GM03348 (cell line): Measurements from ENCODE around the gene FAM180A.
"Not testable (repeated sequence)": the region's sequence is repeated elsewhere in the genome, so short reads cannot be mapped to it uniquely, and the experiment has no call there.

Experiments used
- DNase-seq: peaks from one replicate; pipeline ENCODE4 v3.0.0; 2012; ENCODE audit warnings: low spot score

The FAM180A gene

DNA sequence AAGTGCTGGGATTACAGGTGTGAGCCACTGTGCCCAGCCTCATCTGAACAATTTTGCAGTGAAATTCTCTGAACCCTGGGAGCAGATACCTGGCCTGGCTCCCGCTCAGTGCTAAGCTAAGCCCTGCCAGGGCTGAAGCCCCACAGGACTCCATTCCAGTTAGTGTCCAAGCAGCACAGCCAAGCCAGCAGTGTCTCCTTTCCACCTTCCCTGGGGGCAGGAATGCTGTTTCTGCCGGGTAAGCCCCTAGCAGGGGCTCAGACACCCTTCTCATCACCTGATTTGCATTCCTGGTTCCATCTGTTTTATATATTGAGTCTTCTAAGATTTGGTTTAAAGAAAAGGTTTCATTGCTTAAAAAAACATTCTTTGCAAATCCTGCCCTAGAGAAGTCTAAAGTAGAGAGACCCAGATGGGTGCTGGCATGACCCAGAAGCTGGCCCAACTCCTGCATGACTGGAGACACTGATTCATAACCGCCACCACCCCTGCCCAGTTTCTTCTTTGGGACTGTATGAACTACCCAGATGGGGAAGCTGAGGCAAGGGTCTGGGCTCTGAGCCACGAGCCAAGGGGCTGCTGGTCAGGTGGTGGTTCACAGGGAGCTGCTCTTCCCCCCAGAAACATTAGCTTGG lies 34.7 kb downstream of the FAM180A start:
- DNase-seq: peak; percentile 40

DNA sequence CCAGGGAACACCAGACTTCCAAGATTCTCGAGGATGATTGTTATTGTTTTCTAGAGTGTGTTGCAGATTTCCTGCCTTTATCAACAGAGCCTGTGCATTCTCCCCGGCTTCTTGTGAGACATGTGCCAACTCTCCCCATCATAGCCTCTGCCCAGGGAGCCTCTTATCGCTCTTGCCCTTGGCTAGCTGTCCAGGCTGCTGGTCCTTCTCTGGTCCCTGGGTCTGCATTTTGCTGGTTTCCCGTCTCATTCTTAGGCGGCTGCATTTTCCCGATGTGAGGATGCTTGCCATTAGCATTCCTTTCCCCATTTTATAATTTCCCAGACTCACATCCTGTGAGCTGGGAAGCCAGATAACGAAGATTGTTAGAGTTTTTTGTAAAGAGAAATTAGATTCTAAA lies 35.8 kb downstream of the FAM180A start:
- no peak for DNase-seq

DNA sequence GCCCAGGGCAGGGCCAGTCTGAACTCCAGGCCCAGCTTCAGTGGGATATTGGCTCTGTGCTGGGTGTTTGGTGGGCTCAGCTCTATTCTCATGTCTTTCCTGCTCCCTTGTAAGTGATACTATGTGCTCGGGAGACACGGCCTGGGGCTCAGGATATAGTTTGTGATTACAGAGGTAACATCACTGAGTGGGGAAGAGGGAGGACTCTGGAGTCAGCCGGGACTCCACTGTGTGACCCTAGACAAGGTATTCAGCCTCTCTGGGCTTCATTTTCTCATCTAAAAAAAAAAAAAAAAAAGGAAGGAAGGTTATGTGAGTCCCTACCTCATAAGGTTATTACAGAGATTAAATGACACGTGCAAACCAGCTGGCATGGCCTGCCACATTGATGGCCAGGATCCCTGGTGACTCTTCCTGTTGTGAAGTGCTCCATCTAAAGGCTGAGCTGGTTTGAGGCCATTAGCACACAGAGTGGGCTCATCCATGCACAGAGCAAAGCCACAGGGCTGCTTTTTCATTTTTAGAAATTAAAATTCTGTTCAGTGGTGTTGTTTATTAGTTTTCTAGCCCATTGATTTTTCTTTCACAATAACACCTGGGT lies 36.3 kb downstream of the FAM180A start:
- DNase-seq: no peak

DNA sequence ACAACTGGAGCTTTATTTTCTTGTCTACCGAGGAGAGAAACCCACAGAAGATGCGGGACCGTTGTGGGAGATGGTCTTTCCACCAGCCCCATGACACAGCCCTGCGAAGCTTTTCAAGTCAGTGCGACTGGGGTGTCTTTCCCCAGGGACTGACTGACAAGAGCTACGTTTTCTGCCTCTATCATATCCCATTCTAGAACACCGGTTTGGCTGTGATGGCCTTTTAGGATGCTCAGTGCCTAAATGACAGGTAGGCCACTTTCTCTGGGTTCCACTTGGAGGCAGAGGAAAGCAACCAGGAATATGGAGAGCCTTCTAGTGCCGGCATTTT lies 37.5 kb downstream of the FAM180A start:
- no peak for DNase-seq

DNA sequence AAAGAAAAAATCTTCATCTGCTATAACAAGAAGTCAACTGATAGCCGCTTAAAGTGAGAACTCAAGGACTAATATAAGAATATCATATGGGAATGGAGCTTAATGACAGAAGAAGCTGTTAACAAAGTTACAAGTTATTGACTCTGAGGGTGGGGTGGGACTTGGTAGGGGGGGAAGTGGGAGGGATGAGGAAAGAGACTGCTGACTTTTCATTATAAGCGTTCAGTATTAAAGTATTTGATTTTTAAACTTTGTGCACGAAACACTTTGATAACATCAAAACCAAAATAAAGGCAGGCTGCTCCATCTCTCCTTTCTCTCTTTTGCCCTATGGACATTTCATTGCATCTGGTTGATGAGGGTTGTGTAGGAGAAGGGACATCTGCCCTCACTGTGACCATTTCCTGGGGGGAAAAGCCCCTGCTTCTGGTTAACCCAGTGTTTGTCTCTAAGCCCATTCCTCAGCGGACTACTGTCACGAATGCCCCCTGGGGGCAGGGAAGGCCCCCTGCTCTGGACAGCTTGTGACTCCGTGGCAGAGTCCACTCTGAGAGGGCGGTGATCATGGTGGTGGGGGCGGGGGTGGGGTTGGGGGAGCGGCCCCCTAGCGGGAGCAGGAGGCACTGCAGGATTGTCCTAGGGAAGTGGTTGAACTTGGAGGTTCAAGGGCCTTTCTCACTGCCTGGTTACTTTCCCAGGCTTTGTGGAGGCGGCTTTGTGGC lies 38.0 kb downstream of the FAM180A start:
- peak; percentile 52 for DNase-seq

DNA sequence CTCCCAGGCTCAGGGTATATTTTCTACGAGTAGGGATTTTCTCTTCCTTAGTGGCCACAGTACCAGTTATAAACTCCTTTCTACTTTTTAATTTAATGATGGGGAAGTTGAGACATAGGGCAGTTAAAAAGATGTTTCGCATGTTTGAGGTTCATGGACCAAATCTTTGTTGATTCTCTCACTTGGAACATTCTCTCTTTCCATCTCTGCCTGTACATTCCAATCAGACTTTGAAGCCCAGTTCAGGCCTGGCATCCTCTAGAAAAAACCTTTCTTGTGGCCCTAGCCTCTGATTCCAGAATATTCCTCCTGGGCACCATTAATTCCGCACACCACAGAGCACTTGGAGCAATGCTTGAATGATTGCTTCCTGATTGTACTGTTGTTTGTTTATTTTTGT lies 39.1 kb downstream of the FAM180A start:
- DNase-seq: peak; percentile 22

DNA sequence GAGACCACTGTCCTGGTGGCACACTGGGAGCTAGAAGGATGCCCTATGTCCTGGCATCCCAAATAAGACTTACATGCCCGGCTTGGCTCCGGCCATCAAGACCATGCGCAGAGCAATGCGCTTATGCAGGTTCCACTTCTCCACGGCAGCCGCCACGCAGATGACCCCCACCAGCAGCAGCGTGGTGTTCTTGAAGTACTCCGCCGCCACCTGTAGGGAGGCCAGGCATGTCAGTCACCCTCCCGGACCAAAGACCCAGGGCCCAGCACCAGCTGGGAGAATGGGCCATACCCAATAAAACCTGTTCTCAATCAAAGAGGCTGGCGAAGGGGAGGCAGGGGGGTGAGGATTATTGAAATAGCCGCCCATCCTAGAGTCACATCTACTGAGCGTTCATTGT lies 40.6 kb downstream of the FAM180A start:
- DNase-seq: no peak

DNA sequence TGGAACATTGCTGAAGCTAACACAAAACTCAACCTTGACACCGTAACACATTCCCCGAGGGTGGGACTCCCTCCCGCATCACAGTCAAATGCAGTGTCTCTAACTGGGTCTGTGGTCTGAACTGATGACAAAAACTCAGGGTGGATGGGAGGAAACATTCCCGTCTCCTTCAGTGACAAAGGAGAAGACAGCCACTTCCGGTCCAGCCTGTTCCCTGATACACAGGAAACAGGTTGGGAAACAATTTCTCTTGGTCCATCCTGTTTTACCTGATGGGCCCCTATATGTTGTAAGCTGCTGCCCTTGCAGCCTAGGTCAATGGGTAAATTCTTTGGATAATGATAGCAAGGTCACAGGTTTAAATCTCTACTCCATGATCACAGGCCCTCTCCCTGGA lies 41.0 kb downstream of the FAM180A start:
- no peak for DNase-seq

DNA sequence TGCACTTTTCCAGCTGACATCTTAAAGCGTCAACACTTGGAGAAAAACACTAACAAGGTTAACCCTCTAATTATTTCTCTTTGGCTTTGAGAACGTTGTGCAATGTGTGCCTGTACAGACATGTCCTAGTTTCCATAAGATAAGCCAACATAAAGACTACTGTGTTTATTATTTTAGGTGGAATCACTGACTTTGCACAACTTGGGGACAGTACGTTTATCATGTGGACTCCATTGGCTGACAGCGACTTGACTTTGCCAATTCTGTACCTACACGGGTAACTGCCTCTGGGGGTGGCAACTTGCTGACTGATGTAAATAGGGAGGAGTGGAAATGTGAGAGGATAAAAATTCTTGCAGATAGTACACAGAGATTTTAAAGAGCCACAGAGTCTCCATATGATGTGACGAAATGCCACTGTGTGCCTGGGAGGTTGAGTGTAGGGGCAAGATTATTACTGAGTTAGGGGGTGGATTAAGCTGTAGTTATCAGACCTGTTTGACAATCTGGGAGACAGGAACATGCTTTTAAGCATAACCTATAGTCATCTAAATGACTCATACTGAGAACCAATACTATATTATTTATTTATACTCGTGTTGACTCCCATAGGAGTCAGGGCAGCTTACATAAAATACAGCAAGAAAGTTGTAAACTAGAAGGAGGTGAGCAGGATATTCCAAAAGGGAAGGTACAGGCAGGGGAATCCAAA lies 41.6 kb downstream of the FAM180A start:
- no peak for DNase-seq

DNA sequence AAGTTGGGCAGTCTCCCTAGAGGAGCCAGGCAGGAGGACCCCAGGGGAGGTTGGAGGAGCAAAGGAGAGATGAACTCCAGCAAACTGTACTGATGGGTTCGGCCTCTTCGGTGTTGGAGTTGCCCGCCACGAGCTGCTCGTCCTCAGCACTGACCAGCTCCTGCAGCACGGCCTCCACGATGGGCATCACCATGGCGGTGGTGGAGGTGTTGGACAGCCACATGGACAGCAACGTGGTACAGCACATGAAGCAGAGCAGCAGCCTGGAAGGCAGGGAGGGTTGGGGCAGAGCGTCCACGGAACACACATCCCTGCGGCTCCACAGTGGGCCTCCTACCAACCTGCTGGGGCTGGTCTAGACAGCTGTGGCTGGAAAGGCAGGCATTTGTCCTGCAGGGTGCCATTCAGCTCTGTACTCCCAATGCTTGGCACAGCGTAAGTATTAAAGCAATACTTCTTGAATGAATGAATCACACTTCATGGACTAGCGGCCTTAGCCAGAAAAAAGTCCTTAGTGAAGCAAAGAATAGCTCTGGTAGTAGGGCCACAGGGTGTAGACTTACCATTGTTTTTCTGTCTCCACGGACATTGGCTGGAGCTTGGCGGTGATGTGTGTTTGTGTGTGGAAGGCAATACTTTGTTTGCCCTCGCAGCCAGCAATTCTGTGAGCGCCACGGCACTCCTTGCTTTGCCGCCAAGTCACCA lies 42.4 kb downstream of the FAM180A start:
- DNase-seq: no peak

DNA sequence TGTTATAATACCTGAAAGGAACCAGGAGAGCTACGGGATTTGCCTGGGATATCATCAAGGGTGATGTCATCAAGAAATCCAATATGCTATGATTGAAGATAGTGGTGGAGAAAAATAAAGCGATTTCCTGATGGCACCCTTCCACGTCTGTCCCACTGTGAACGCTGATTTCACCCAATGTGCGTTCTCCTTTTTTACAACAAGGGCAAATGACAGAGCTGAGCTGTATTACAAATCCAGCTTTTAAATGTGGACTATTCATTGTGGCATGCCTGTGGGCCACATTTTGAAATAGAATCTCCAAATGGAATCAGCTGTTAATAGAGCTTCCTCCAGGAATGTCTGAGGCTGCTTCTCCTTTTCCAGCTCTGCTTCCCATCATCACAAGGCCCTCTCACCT lies 43.9 kb downstream of the FAM180A start:
- DNase-seq: no peak

DNA sequence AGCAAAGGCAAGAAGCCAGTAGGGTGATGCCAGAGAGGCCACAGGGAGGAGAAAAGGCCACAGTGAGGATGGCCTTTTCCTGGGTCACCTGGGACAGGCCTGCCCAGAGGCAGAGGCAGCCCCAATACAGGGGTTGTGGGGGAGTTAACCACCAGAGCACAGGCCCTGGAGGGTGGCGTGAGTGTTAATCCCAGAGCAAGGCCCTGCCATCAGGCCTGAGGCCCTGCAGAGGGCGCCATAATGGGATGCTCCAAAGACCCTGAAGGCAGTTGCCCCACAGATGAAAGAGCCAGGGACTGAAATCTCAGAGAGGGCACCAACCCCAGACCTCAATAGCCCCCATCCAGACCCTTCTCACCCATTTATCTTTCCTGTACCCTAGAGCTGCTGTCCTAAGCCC lies 44.5 kb downstream of the FAM180A start:
- DNase-seq: no peak

DNA sequence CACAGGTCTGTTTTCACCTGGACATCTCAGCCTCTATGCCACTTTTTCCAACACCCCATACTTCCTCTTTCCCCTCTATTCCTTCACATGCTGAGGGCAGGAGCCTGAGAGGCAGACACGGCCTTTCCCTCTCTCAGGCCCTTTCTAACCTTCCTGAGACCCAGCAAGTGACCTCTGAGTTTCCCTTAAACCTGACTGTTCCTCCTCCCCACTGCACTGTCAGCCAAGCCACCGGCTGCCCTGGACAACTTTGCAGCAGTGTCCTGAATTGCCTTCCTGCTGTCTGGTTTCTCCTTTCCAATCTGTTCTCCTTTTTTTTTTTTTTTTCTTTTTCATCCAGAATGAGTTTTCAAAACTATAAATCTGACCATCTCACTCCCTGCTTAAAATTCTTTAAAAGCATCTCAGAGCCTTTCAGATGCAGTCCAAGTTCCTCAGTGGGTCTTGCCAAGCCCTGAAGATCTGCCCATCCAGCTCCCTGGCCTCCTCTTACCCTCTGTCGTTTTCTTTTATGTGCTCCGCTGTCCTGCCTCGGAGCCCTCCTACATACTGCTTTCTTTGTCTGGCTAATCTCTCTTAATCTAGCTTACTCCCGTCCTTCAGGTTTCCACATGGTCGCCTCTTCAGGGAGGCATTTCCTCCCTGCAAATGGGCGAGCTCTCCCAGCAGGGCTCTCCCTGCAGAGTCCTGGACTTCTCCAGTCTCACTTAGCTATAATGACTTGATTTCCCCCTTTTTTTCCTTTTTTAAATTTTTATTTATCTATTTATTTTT lies 51.1 kb downstream of the FAM180A start:
- no peak for DNase-seq

DNA sequence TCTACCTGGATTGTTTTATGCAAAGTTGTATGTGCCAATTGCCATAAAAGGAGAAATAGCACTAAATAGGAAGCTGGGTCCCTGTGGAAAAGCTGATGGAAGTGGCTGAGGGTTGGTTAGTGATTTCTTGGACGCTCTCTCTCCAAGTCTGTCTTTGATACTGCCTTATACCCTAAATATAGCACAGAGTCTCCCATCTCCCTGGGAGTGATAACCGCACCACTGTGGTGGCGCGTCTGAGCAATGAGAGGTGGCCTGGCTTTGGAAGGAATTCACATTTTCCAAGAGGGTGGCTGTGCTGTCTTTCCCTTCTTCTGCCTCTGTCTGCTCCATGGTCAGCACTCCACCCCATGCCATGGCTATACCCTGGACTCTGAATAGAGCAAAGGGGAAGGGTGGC lies 55.1 kb downstream of the FAM180A start:
- no peak for DNase-seq

DNA sequence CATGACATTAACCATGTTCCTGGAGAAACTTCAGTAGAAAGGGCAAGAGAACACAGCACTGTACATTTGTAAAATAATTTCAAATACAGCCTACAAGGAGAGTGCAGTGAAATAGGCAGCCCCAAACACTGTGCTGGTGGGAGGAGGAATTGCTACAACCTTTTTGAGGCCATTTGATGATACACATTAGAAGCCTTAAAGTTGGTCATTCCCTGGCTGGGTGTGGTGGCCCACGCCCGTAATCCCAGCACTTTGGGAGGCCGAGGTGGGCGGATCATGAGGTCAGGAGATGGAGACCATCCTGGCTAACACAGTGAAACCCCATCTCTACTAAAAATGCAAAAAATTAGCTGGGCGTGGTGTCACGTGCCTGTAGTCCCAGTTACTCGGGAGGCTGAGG lies 56.0 kb downstream of the FAM180A start:
- DNase-seq: not testable (repeated sequence)

DNA sequence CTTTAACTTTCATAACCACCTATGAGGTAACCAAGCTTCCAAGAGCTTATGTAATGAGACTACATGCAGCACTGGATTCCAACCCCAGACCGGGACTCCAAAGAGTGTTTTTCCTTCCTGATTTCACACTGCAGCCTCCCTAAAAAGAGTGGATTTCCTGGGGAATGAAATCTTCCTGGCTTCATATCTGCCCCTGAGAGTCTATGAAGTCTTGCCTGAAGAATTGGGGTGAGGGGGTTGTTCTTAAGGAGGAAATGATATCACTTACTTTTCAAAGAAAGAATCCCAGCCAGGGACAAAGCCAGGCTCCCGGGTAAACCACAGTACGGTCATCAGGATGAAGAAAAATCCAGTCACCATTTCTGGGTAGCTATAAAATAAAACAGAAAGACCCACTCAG lies 56.6 kb downstream of the FAM180A start:
- DNase-seq: no peak

DNA sequence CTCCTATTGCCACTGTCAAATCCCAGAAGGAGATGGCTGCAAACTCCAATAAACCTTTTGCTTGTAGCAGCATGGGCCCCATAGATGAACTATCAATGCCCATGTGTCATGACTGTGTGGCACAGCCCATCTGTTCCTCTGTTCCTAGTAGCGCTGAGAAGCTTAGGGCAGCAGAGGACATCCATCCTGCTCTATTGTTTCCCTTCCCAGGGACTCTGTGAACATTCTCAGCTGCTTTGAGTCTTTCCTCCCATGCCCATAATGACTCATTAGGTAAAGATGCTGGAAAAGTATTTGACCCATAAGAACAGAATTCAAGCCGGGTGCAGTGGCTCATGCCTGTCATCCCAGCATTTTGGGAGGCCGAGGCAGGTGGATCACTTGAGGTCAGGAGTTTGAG lies 58.0 kb downstream of the FAM180A start:
- peak; percentile 71 for DNase-seq

DNA sequence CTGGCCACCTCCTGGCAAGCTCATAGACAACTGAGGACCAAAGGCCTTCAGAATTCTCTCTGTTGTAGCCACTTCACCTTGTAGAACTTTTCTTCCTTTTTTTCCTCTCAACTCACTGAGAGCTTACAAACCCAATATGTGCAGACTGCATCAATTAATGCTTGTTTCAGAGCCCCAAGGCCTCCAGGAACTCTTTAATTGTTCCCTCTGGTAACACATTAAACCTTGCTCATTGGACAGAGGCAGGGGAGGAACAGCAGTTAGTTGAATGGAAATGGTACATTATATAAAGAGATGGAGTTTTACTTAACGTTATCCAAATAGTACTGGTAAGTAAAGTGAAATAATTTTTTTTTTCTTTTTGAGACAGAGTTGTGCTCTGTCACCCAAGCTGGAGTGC lies 61.1 kb downstream of the FAM180A start:
- DNase-seq: no peak

DNA sequence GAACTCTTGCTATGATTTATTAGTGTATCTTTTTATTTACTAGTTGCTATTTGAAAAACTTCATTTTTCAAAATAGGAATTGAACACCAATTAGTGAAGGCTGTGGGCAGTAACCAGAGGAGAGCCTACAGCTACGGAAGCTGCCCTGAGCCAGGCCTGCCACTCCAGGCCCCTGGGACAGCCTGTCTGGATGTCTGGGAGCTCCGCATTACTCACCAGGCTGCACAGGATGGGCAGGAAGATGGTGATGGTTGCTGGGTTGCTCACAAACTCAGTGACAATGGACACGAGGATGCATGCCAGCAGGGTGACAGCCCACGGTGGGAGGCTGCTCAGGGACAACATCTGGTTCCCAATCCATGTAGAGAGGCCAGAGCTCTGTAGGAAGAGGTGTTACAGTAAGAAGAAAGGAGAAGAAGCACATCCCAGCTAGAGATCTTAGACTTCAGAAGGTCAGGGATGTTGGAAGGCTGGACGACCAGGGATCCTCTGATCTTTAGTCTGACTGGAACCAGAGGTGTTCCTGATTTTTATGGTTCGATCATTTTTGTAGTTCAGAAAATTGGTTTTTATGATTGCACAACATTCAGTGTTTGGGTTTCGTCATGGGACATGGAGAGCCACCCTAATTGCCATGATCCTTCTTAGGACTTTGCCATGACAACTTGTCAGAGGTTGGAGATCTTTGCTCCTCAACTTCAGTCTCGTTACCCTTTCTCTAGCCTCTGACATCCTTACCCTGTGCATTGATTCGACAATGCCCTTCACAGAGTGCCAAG lies 63.1 kb downstream of the FAM180A start:
- peak; percentile 43 for DNase-seq

DNA sequence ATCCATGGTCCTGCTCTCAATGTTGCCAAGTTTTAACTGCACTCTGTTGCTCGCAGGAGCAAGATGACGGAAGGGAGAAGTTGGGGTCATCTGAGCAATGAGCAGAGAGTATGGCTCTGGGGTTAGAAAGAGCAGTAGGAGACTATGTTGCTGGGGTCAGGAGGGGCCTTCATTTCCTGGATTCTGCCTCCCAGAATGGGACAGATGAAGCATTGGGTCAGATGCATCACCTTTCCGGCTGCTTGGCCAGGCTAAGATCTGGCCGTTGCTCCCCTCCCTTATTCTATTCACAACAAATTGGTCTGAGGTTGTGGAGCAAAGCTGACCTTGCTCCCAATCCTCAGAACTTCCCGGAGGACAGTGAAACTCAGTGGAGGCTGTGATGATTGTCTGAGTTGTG lies 63.9 kb downstream of the FAM180A start:
- no peak for DNase-seq

DNA sequence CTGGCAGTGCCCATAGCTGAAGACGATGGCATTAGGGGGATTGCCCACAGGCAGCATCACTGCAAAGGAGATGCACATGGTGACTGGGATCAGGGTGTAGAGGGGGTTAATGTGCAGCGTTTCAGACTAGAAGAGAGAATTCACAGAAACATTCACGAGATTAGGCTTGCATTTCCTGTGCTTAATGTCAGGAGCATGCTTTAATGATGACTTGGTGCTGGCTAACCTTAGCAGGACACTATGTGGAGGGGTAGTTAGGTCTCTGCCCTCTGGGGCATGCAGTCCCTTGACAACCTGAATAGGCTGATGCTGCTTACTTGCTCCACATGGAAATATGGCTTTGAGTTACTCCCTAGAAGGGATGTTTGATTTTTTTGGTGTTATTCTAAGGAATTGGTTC lies 64.5 kb downstream of the FAM180A start:
- DNase-seq: peak; percentile 43
